T-helper 2 cell treated with Interferon-gamma antibody and Interleukin-4, amounts not matched to agents 100 ng/mL and 5 ng/mL, for 36 hours (primary cell): Measurements from ENCODE around the gene SMARCAL1. TPM values are rescaled to one million over a fixed set of nuclear protein-coding genes. Genes with fewer than 3 reads are reported as not detected.

ENCODE experiments used
- intact Hi-C: fragments of 100-400 bp; cut with micrococcal nuclease; formaldehyde crosslinking; loops from one replicate; pipeline ENCODE4 v1.15.1; 2023
- total RNA-seq: library from RNA; stranded (reverse); gene quantifications from 2 replicates; pipeline ENCODE4 v1.2.3, GENCODE V29; 2022

The SMARCAL1 gene
- total RNA-seq, 1 donor from 2014 or later: 27.9 TPM

- intact Hi-C loops: no loop called here
Measured at GRCh38 chr2:216425008-216425787, 12.9 kb downstream of the SMARCAL1 start.

- intact Hi-C loops: no loop called here
Measured at GRCh38 chr2:216426166-216426777, 14.0 kb downstream of the SMARCAL1 start.

- intact Hi-C loops: no loop called here
Measured at GRCh38 chr2:216426938-216427337, 14.7 kb downstream of the SMARCAL1 start.

GRCh38 chr2:216428618-216429350, 16.5 kb downstream of the SMARCAL1 start:
- intact Hi-C loops: no loop called here

DNA sequence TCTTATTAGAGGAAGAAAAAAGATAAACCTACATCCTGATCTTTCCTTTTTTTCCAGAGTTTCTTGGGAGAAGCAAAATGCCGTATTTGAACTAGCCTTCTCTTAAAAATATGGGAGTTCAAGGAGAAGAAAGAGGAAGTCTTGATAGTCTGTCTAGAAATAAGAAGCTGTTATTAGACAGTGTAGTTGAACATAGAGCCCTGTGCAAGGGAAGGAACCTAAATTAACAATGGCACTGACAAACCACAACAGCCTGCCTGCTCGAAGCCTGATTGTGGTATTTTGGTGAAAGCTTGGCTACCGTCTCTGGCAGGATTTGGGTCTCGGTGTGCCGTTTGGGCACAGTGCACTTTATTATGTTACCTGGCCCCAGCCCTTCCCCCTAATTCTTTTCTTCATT, 17.1 kb downstream of the SMARCAL1 start:
- intact Hi-C loops: no loop called here

DNA sequence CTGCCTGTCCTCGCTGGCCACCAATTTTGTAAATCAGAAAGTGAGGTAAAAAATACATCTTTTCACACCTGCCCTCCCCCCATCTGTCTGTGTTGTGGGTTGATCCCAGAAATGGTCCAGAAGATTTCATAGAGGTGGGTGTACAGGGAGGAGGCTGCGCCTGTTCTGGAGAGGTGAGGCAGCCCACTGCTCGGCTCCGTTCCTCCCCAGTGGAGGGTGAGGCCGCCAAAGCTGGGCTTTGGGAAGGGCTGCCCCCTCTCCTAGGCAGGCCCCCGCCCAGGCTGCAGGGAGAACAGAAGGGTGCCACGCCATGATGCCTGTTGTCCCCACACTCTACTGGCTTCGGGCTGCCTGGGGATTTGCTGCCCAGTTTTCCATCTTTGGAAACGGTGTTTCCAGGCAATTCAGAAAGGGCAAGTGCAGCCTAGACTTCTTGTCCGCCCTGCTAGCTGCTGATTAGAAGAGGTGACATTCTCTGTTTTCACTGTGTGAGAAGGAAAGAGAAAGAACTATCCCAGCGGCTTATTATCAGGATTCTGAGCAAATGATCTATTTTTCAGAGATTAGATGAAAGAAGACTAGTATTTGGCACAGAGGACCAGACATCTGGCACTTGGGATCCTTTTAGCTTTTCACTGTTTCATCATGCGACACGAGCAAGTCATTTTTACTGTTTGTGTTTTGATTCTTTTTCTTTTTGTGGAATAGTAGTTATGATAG, 18.7 kb downstream of the SMARCAL1 start:
- intact Hi-C loops: no loop called here

- intact Hi-C loops: no loop called here
Measured at GRCh38 chr2:216431531-216431856, 19.2 kb downstream of the SMARCAL1 start.

GRCh38 chr2:216436383-216436782, 24.1 kb downstream of the SMARCAL1 start:
- intact Hi-C loops: no loop called here

DNA sequence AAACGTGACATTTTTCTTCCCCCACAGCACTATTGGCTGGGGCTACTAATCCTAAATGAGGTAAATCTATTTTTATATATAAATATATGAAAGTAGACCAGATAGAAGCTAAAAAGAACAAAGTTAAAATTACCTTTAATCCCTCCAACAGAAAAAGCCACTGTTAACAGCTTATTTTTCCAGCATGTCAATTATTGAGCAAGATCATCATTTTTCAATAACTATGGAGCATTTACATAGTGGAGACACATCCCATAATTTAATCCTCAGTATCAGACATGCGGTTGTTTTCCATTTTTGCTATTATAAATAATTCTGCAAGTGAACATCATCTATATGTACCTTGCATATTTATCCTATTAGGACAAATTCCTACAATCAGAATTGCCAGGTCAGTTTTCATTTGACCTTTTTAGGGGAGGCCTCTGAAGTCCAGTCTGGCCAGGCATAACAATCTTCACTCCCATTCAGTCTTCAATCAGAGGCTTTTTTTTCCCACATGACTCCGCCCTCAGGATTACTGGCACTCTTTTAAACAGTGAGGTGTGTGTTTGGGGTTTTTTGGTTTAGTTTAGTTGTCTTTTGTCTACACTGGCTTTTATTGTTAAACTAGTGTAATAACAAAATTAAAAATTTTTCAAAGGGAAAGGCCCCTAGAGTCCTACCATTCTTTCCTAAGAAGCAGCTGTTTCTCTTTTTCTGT, 29.2 kb downstream of the SMARCAL1 start:
- intact Hi-C loops: no loop called here

- intact Hi-C loops: no loop called here
Measured at GRCh38 chr2:216445501-216445900, 33.2 kb downstream of the SMARCAL1 start.

- intact Hi-C loops: no loop called here
Measured at GRCh38 chr2:216446343-216446742, 34.1 kb downstream of the SMARCAL1 start.

DNA sequence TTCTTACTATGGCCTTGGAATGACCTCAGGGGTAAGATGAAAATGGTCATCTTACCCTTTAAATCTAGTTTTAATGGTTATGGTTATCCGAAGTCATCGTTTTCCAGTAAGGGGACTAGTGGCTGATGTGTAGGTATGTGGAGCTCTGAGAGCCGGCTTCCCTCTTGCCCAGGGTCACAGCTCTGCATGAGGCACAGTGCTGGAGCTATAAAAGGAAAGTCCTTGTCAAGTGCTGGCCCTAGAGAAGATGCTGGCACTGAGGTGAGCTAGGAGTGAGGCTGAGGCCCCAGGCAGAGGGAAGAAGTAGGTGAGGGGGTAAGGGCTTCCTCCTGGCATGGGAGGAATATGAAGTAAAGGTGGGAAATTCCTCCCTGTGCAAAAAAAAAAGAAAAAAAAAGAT, 35.0 kb downstream of the SMARCAL1 start:
- intact Hi-C loops: no loop called here

- intact Hi-C loops: no loop called here
Measured at GRCh38 chr2:216448829-216449228, 36.5 kb downstream of the SMARCAL1 start.

DNA sequence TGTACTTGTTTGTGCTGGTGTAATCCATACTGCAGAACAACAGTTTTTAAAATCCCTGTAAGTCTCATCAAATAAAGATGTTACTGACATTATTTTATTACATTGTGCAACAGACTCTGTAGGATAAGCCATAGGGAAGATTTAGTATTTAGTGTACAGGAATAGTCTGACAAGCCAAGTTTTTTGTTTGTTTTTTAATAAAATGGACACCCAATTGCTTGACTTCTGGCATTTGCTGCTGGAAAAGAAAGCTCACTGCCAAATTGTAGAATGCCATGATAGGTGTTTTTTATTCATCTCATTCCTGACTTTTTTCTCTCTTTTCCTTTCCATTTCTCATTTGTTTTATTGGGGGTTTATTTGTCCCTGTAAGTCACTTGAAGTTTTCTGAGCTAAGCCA, 38.1 kb downstream of the SMARCAL1 start:
- intact Hi-C loops: no loop called here

DNA sequence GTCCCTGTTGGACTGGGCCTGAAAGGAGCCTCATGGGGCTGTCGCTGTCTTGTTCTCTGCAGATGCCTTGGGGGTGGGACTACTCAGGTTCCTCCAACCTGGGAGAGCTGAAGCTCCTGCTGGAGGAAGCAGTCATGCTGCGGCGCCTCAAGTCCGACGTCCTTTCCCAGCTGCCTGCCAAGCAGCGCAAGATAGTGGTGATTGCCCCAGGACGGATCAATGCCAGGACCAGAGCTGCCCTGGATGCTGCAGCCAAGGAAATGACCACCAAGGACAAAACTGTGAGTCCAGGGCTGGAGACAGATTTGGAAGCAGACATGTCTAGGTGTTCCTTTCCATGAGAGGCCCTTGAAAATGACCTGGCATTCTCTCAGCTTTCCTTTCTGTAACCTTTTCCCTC, 38.5 kb downstream of the SMARCAL1 start:
- intact Hi-C loops: no loop called here

DNA sequence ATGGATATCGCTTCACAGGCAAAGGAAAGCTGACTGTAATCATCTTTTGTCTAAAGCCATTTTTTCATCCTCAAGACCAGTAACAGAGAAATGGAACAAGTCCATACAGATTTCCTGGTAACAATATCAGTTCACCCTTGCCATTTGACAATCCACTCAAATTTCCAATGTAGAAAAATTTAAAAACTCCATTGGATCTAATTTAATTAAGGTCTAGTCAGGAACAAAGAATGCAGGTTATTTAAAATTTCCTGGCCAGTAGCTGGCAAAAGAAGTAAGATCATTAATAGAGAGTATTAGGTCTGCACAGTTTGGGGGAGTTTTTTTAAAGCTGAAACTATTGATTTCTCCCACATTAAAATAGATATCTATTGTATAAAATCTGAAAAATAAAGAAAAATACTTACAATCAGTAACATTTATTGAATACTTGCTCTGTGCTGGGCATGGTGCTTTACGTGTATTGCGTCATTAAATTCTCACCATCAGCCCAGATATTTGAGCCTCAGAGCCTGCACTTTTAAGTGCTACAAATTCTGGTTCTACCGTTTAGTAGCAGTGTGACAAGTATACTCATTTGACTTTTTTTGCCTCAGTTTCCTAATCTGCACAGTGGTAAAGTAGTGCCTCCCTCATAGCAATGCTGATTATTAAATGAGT, 41.8 kb downstream of the SMARCAL1 start:
- intact Hi-C loops: no loop called here

DNA sequence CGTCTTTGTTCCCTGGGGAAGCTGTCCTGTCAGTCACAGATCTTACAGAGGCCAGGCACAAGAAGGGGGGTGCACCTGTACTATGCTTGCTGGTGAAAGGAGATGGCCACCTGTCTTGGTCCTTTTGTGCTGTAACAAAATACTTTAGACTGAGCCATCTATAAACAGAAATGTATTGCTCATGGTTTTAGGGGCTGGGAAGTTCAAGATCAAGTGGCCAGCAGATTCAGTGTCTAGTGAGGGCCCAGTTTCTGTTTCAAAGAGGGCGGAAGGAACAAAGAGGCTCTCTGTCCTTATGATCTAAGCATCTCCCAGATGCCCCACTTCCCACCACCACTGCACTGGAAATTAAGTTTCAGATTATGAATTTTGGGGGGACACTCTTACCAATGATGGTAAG, 50.9 kb downstream of the SMARCAL1 start:
- intact Hi-C loops: no loop called here

DNA sequence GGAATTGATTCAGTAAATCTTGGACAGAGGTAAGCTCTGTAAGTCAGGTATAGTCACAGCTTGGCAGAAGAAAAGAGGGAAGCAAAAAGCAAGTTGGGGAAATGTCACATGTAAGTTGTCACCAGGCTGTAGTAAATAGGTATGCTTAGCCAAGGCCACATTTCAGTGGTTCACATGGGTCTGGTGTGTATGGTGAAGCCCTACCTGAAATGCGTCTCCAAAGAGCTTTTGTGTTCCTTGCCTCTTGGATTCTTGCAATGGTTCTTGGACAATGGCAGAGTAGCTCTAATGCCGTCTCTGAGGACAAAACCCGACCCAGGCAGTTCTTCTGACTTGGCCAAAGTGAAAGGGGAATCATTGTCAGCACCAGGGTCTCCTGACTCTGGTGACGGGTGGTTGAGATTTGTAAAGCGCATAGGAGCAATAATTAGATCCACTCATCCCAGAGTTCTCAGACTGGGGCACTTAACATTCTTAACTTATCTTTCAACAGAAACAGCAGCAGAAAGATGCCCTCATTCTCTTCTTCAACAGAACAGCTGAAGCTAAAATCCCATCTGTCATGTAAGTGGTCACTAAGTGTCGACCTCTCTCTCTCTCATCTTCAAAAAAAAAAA, 51.9 kb downstream of the SMARCAL1 start:
- intact Hi-C loops: no loop called here

- intact Hi-C loops: no loop called here
Measured at GRCh38 chr2:216465579-216466195, 53.4 kb downstream of the SMARCAL1 start.

DNA sequence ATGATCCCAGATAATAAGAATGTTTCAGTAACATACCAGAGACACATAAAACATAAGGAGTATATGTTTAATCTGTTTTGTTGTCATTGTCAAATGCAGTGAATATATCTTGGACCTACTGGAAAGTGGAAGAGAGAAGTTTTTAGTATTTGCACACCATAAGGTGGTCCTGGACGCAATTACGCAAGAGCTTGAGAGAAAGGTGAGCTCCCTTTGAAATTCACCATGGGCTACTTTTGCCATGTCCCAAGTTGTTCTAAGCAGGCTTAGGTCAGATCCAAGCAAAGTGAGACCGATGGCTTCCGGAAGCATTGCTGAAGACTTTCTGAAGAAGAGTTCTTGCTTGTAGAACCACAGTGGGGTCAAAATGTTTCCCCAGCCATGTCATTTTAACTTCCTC, 55.6 kb downstream of the SMARCAL1 start:
- intact Hi-C loops: no loop called here
